ENCODE measurements around the gene SH2D3C. TPM values are rescaled to one million over a fixed set of nuclear protein-coding genes. Genes with fewer than 3 reads are reported as not detected.
A peak's percentile ranks its signal among the peaks of the same experiment; 100 is the strongest.

Gene SH2D3C
- total and polyA plus RNA-seq, 9 of the 15 experiments (the other 6 are each of a cell fraction or from before 2014, with no cell fraction given) = 0.03 to 1.2 (median 0.22) TPM; not detected in 1

DNA sequence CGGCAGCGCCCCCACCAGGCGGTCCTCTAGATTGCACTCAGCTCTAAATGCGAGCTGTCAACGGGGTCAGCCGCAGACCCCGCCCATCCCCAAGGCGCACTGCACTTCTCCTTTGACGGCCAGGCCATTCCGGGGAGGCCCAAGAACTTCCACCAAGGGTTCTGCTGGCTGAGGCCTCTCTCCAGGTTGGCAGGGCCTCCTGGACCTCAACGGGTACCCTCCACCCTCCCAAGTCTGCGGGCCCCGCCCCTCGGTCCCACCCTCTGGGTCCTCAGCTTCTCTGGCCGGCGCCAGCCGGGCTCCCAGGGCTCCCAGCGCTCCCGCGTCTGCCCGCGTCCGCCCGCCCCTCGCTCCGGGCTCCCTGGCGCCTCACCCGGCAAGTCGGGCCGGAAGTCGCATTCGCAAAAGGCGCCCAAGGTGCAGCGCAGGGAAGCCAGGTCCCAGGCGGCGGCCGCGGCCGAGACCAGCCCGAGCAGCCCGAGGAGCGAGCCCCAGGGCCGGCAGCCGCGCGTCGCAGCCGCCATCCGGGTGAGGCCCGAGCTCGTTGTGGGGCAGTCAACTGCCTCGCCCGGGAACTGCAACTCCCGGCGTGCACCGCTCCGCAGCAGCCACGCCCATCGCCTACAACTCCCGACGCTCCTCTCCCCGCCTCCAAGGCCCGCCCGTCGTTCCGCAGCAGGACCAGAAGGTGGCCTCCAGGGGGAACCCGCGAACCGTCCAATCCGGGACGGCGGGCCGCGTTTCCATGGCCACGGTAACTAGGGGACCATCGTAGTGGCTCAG is 43.5 kb downstream of the SH2D3C start, which contains the start of gene TOR2A (continued):
- TF ChIP-seq TEAD4 (IDR thresholded peaks at IDR 0.05; ENCODE audit: low read length) (no peak), TEAD4 (CRISPR knock-in tag; IDR thresholded peaks at IDR 0.05; ENCODE audit: borderline replicate concordance) (no peak), RBFOX2 (IDR thresholded peaks at IDR 0.05; ENCODE audit: low read depth, low read length) (peak; percentile 97), ZNF184 (CRISPR knock-in tag; IDR thresholded peaks at IDR 0.05) (no peak), MCM3 (IDR thresholded peaks at IDR 0.05) (no peak), C11orf30 (IDR thresholded peaks at IDR 0.05; ENCODE audit: low read depth) (peak; percentile 14; the same call in 1 of the 2 replicates), ZNF324 (CRISPR knock-in tag; IDR thresholded peaks at IDR 0.05) (no peak), CREM (IDR thresholded peaks at IDR 0.05; ENCODE audit: low read depth) (peak; percentile 90), CSDE1 (IDR thresholded peaks at IDR 0.05) (peak in 1 of 2 experiments; percentile 96; a peak in 2 of 4 replicates), MTA1 (IDR thresholded peaks at IDR 0.05; ENCODE audit: borderline replicate concordance) (no peak), MEIS2 (IDR thresholded peaks at IDR 0.05; ENCODE audit: partially characterized antibody) (peak; percentile 80), RBM34 (IDR thresholded peaks at IDR 0.05; ENCODE audit: borderline replicate concordance, insufficient read depth, low read length) (no peak; the same call in 1 of the 2 replicates), NFIC (IDR thresholded peaks at IDR 0.05) (no peak), SMAD4 (CRISPR knock-in tag; conservative IDR thresholded peaks at IDR 0.05) (peak; percentile 75), ZNF589 (CRISPR knock-in tag; IDR thresholded peaks at IDR 0.05; ENCODE audit: low read depth) (no peak), BMI1 (IDR thresholded peaks at IDR 0.05; ENCODE audit: low read length) (peak; percentile 96), BHLHE40 (IDR thresholded peaks at IDR 0.05; ENCODE audit: low read length) (peak; percentile 43; the same call in 1 of the 2 replicates), ZNF586 (CRISPR knock-in tag; conservative IDR thresholded peaks at IDR 0.05) (no peak), CBFA2T2 (conservative IDR thresholded peaks at IDR 0.05) (no peak), KDM5B (IDR thresholded peaks at IDR 0.05; ENCODE audit: insufficient replicate concordance, low read depth, low read length) (peak; percentile 92)
- TF ChIP-seq, protein P1, sequence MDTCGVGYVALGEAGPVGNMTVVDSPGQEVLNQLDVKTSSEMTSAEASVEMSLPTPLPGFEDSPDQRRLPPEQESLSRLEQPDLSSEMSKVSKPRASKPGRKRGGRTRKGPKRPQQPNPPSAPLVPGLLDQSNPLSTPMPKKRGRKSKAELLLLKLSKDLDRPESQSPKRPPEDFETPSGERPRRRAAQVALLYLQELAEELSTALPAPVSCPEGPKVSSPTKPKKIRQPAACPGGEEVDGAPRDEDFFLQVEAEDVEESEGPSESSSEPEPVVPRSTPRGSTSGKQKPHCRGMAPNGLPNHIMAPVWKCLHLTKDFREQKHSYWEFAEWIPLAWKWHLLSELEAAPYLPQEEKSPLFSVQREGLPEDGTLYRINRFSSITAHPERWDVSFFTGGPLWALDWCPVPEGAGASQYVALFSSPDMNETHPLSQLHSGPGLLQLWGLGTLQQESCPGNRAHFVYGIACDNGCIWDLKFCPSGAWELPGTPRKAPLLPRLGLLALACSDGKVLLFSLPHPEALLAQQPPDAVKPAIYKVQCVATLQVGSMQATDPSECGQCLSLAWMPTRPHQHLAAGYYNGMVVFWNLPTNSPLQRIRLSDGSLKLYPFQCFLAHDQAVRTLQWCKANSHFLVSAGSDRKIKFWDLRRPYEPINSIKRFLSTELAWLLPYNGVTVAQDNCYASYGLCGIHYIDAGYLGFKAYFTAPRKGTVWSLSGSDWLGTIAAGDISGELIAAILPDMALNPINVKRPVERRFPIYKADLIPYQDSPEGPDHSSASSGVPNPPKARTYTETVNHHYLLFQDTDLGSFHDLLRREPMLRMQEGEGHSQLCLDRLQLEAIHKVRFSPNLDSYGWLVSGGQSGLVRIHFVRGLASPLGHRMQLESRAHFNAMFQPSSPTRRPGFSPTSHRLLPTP (IDR thresholded peaks at IDR 0.05; ENCODE audit: borderline replicate concordance, extremely low read depth, insufficient read length) = no peak

Measured in K562 (cell line).